Measurements from ENCODE around the gene LCN12.

LCN12 gene

DNA sequence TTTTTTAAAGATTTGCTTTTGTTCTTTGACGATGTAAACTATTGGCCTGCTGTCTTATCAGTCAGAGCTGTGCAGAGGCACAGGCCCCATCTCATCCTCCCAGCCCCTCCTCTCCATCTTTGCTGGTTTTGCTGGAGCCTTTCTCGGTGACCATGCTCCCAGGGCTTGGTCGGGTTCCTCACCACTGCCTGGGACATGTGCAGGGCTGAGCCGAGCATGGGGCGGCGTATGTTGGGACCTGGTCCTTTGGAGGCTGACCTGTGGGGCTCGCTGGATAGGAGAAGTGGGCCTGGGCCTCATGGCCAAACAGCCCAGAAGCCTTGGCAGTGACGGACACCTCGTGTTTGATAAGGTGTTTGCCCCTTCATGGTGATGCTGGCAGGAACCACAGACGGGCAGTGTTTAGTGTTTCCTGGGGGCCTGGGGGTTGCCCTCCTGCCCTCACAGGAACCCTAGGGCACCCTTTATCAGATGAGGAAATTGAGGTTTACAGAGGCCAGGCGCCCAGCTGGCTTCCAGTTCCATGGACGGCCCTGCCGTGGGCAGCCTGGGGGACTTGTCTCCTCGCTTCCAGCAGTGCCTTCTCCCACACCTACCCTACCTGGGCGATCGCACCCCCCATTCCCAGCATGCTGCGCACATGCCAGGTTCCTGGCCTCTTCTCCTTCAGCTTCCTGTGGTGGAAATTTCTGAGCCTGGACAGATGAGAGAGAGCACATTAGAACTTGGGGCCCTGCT, 38.2 kb upstream of the LCN12 start:
- no peak overlapping the region for H3K4me3 ChIP-seq (replicated peaks; ENCODE audit: low read depth, low read length)
- DNase-seq (ENCODE audit: low read depth), result no peak
- TF ChIP-seq CTCF (IDR thresholded peaks at IDR 0.05; ENCODE audit: low read length, missing control alignments), result no peak

DNA sequence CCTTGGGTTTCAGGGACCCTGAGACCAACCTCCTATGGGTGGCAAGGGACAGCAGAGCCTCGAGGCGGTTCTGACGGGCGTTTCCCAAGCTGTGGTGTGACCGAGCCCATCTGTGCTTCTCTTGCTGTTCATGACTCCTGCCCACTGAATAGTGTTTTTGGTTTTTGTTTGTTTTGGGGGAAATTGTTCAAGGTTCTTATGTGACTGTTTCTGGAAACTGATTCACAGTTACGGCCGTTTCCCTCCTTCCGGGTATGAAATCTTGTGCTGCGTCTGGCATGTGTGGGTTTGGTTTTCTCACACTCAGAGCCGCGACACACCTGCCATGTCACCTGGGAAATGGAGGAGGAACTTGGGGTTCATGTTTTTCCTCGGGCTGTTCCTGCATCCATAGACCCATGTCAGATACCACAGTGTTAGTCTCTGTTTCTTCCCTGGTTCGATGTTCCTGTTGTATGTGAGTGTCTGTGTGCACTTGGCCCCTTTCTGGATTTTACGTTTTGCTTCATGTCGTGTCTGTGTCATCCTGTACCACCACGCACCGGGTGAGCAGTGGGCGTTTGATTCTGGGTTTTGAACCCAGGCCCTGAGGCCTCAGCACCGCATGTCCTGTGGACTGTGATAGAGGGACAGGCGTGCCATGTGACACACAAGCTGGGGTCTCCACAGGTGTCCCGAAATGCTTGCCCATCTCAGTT, 36.3 kb upstream of the LCN12 start:
- H3K4me3 ChIP-seq (replicated peaks; ENCODE audit: low read depth, low read length), result no peak overlapping the region
- TF ChIP-seq CTCF (IDR thresholded peaks at IDR 0.05; ENCODE audit: low read length, missing control alignments), result no peak
- no peak for DNase-seq (ENCODE audit: low read depth)

GRCh38 chr9:136916330-136917184, 35.5 kb upstream of the LCN12 start:
- H3K4me3 ChIP-seq (replicated peaks; ENCODE audit: low read depth, low read length), result no peak overlapping the region
- DNase-seq (ENCODE audit: low read depth), result no peak
- TF ChIP-seq CTCF (IDR thresholded peaks at IDR 0.05; ENCODE audit: low read length, missing control alignments), result no peak

DNA sequence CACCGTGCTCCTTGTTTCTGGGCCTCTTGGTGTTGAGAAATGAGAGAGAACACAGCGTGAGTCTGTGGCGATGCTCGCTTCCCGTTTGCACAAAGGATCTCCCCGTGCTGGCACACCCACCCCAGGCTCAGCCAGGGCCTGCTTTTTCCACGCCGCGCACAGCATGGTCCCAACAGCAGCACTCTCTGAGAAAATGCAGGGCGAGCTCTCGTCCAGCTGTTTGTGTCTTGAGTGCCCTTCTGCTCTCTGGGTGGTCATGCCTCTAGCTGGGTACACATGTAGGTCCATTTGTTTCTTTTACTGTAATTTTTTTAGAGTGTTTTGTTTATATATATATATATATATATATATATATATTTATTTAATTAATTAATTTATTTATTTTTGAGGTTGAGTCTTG, 34.2 kb upstream of the LCN12 start:
- no peak for DNase-seq (ENCODE audit: low read depth)
- TF ChIP-seq CTCF (IDR thresholded peaks at IDR 0.05; ENCODE audit: low read length, missing control alignments), result no peak
- no peak overlapping the region for H3K4me3 ChIP-seq (replicated peaks; ENCODE audit: low read depth, low read length)

DNA sequence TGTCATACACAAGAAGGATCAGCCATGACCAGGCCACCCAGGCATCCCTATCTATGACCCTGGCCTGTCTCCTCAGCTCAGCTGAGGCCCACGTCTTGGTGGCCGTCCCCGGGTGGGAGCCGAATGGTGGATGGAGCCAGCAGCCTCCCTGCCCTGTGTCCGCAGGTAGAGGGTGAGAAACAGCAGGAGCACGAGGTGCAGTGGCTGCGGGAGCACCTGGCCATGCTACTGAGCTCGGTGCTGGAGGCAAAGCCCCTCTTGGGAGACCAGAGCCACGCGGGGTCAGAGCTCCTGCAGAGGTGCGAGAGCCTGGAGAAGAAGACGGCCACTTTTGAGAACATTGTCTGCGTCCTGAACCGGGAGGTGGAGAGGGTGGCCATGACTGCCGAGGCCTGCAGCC, 32.0 kb upstream of the LCN12 start:
- H3K4me3 ChIP-seq (replicated peaks; ENCODE audit: low read depth, low read length), result no peak overlapping the region
- DNase-seq (ENCODE audit: low read depth), result no peak
- no peak for TF ChIP-seq CTCF (IDR thresholded peaks at IDR 0.05; ENCODE audit: low read length, missing control alignments)

GRCh38 chr9:136920734-136921231, 31.3 kb upstream of the LCN12 start:
- DNase-seq (ENCODE audit: low read depth), result no peak
- no peak for TF ChIP-seq CTCF (IDR thresholded peaks at IDR 0.05; ENCODE audit: low read length, missing control alignments)
- H3K4me3 ChIP-seq (replicated peaks; ENCODE audit: low read depth, low read length), result no peak overlapping the region
